GM15510 (cell line): Measurements from ENCODE around the gene SHROOM1.

Experiments
- POLR2A ChIP-seq: IDR thresholded peaks from 3 replicates; pipeline ENCODE4 v1.6.1; 2011; ENCODE audit warnings: borderline replicate concordance; ENCODE audit not compliant: insufficient read length; ENCODE audit errors: extremely low read depth

The SHROOM1 gene

GRCh38 chr5:132865668-132866341, 35.4 kb upstream of the SHROOM1 start:
- no peak for TF ChIP-seq POLR2A

- TF ChIP-seq POLR2A, result no peak
Measured at GRCh38 chr5:132860742-132861141, 30.3 kb upstream of the SHROOM1 start.

GRCh38 chr5:132859889-132860437, 29.5 kb upstream of the SHROOM1 start:
- no peak for TF ChIP-seq POLR2A

GRCh38 chr5:132856011-132856410, 25.6 kb upstream of the SHROOM1 start:
- no peak for TF ChIP-seq POLR2A

- no peak for TF ChIP-seq POLR2A
Measured at GRCh38 chr5:132854301-132854700, 23.9 kb upstream of the SHROOM1 start.

GRCh38 chr5:132853790-132854189, 23.3 kb upstream of the SHROOM1 start:
- no peak for TF ChIP-seq POLR2A

GRCh38 chr5:132853323-132853722, 22.9 kb upstream of the SHROOM1 start:
- TF ChIP-seq POLR2A, result no peak

GRCh38 chr5:132850066-132850465, 19.6 kb upstream of the SHROOM1 start:
- no peak for TF ChIP-seq POLR2A

- no peak for TF ChIP-seq POLR2A
Measured at GRCh38 chr5:132849347-132849746, 18.9 kb upstream of the SHROOM1 start.

GRCh38 chr5:132848270-132848669, 17.8 kb upstream of the SHROOM1 start:
- TF ChIP-seq POLR2A, result no peak

- no peak for TF ChIP-seq POLR2A
Measured at GRCh38 chr5:132841305-132841704, 10.9 kb upstream of the SHROOM1 start.

GRCh38 chr5:132840896-132841295, 10.4 kb upstream of the SHROOM1 start:
- TF ChIP-seq POLR2A, result no peak

GRCh38 chr5:132840313-132840712, 9.9 kb upstream of the SHROOM1 start:
- TF ChIP-seq POLR2A, result no peak

- TF ChIP-seq POLR2A, result no peak
Measured at GRCh38 chr5:132839426-132840301, 9.2 kb upstream of the SHROOM1 start.

GRCh38 chr5:132838516-132839282, 8.3 kb upstream of the SHROOM1 start:
- no peak for TF ChIP-seq POLR2A
